ENCODE measurements around the gene ALDH1A1.

The ALDH1A1 gene

DNA sequence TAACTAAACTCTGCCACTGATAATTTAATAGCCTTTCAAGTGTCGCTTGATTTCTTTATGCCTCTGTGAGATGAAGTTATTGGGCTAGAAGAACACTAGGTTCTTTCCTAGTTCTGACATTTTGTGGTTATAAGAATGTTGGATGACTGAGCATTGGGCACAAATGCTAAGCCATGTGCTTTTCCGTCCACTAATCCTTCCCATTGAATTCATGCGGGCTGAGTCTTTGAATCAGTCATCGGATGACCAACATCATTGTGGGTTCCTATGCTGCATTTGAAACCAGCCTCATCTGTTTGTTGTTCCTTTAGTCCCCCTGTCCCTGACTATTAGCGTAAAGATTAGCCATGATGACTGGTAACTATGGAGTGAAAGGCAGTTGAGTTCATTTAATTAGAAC, 58.5 kb downstream of the ALDH1A1 start:
- TF ChIP-seq, protein P1, sequence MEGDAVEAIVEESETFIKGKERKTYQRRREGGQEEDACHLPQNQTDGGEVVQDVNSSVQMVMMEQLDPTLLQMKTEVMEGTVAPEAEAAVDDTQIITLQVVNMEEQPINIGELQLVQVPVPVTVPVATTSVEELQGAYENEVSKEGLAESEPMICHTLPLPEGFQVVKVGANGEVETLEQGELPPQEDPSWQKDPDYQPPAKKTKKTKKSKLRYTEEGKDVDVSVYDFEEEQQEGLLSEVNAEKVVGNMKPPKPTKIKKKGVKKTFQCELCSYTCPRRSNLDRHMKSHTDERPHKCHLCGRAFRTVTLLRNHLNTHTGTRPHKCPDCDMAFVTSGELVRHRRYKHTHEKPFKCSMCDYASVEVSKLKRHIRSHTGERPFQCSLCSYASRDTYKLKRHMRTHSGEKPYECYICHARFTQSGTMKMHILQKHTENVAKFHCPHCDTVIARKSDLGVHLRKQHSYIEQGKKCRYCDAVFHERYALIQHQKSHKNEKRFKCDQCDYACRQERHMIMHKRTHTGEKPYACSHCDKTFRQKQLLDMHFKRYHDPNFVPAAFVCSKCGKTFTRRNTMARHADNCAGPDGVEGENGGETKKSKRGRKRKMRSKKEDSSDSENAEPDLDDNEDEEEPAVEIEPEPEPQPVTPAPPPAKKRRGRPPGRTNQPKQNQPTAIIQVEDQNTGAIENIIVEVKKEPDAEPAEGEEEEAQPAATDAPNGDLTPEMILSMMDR (IDR thresholded peaks at IDR 0.05; ENCODE audit: low read depth, low read length, missing control alignments) = no peak
- no peak overlapping the region for H3K4me3 ChIP-seq (ENCODE audit: low read depth, low read length)
- no peak for DNase-seq (ENCODE audit: low read depth)

DNA sequence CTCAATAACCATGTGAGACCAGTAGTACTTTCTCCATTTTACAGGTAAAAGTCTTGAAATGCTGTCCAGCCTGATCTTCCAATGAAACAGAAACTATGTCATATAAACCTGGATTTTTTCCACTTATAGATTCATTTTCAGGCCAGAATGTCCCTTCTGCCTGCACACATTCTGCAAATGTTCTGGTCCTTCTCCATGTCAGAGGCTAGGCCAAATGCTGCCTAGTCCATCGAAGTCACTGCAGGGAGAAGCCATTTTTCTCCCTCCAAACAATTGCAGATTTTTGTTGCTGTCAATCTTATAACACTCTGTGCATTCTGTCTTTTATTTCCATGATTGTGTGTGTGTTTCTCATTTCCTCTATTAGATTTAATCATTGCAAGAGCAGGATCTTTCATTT, 59.4 kb downstream of the ALDH1A1 start:
- no peak overlapping the region for H3K4me3 ChIP-seq (ENCODE audit: low read depth, low read length)
- no peak for DNase-seq (ENCODE audit: low read depth)
- TF ChIP-seq, protein P1 (IDR thresholded peaks at IDR 0.05; ENCODE audit: low read depth, low read length, missing control alignments) = no peak

- no peak overlapping the region for H3K4me3 ChIP-seq (ENCODE audit: low read depth, low read length)
- DNase-seq (ENCODE audit: low read depth) = no peak
- TF ChIP-seq, protein P1 (IDR thresholded peaks at IDR 0.05; ENCODE audit: low read depth, low read length, missing control alignments) = no peak
Observed at GRCh38 chr9:72891043-72891442, 61.8 kb downstream of the ALDH1A1 start.

DNA sequence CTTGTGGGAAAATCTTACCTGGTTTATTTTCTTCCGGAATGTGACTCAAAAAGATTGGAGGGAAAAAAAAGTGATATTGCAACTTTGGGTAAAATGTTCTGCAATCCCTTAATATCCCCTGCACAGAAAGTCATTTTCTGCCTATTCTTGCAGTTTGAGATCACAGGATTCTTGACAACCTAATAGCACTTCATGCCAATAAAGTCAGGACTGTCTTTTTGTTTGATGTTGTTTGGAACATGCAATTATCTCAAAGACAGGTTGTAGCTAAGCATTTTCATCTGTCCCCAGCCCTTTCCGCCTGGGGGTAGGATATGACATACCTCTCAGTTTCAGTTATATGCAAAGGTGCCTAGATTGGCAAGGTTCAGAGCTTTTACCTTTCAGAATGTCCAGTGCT, 63.9 kb downstream of the ALDH1A1 start:
- TF ChIP-seq, protein P1 (IDR thresholded peaks at IDR 0.05; ENCODE audit: low read depth, low read length, missing control alignments) = no peak
- no peak overlapping the region for H3K4me3 ChIP-seq (ENCODE audit: low read depth, low read length)
- DNase-seq (ENCODE audit: low read depth) = no peak

DNA sequence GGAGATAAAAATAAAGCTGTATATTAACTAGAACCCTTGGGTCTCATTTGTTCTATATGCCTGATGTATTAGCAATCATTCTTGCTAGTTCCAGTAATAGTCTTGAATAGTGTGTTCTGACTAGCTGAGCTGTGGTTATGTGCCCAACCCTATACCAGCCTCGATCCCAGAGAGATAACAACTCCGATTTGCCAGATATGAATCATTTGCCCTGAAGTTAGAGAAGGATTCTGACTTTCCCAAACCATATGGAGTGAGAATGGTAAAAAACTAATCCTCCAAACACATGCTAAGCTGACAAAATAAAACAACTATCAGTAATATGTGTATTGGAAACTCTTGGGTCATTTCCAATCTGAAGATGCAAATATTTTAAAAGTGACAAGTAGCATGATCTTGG, 64.8 kb downstream of the ALDH1A1 start:
- DNase-seq (ENCODE audit: low read depth) = no peak
- H3K4me3 ChIP-seq (ENCODE audit: low read depth, low read length) = no peak overlapping the region
- TF ChIP-seq, protein P1 (IDR thresholded peaks at IDR 0.05; ENCODE audit: low read depth, low read length, missing control alignments) = no peak

DNA sequence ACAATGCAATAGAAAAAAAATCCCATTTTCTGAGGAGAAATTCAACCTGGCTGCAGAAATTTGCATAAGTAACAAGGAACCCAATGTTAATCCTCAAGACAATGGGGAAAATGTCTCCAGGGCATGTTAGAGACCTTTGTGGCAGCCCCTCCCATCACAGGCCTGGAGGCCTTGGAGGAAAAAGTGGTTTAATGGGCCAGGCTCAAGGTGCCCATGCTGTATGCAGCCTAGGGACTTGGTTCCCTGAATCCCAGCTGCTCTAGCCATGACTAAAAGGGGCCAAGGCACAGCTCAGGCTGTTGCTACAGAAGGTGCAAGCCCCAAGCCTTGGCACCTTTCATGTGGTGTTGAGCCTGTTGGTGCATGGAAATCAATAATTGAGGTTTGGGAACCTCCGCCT, 66.5 kb downstream of the ALDH1A1 start:
- TF ChIP-seq, protein P1 (IDR thresholded peaks at IDR 0.05; ENCODE audit: low read depth, low read length, missing control alignments) = no peak
- DNase-seq (ENCODE audit: low read depth) = no peak
- H3K4me3 ChIP-seq (ENCODE audit: low read depth, low read length) = no peak overlapping the region

DNA sequence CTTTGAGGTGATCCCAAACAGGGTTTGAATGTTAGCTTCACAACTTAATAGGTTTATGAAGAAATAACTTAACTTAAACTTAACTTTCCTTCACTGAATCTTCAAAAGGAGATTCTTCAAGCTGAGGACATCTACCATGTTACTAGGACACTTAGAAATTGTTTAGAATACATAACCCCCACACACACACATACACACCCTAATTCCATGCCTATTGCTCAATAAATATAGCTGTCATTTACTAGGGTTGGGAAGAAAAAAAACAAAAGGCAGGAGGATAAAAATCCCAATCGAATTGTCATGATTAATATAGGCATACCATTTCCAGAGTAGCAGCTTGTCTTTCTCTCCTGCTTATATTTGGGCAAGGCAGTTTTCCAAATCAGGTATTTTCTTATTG, 68.3 kb downstream of the ALDH1A1 start:
- TF ChIP-seq, protein P1 (IDR thresholded peaks at IDR 0.05; ENCODE audit: low read depth, low read length, missing control alignments) = no peak
- no peak overlapping the region for H3K4me3 ChIP-seq (ENCODE audit: low read depth, low read length)
- no peak for DNase-seq (ENCODE audit: low read depth)

All from GM12864 (cell line).